MM.1S (cell line): ENCODE data around the gene CACNG6.

ENCODE experiments used
- CTCF ChIP-seq: fragments of 300-600 bp; sonication (generic); IDR thresholded peaks from 2 replicates; pipeline ENCODE4 v1.5.1; 2016; ENCODE audit warnings: antibody characterized with exemption, low read length, mixed read lengths
- EZH2 ChIP-seq: fragments of 300-600 bp; sonication (generic); optimal IDR thresholded peaks from 2 replicates; pipeline ENCODE3; 2017; ENCODE audit warnings: low read depth, mild to moderate bottlenecking, antibody characterized with exemption, low read length, mixed read lengths

- TF ChIP-seq CTCF: no peak
- TF ChIP-seq EZH2: no peak
These were observed 49.2 kb upstream of the CACNG6 start for GRCh38 chr19:53942001-53942786.
